GM18873 (cell line): Measurements from ENCODE around the gene RHOG.

Experiments
- ATAC-seq: cut with Tn5 transposase; IDR thresholded peaks from one replicate; pipeline ENCODE4 v1.9.1; 2021; ENCODE audit warnings: mild to moderate bottlenecking, moderate library complexity, moderate number of reproducible peaks; ENCODE audit not compliant: unreplicated experiment, low FRiP score

The RHOG gene

DNA sequence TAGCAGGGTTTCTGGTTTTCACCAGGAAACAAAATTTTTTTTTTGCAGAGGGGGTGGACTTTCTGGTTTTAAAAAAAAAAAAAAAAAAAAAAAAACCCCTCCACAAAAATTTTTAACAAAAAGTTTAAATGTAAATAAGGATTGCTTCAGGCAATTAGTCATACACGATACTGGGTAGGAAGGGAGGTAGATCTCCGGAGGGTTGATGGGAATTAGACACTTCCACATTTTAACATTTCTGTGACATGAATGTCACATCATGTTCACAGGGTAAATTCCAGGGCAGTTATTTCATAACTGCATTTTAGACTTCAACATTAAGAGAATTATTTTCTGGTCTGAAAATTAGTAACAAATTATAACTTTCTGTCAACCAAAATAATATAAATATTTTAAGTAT, 59.3 kb downstream of the RHOG start:
- no peak for ATAC-seq
